Neural cell (in vitro differentiated cells): ENCODE results near the gene CAPN15. TPM values are rescaled to one million over a fixed set of nuclear protein-coding genes. Genes with fewer than 3 reads are reported as not detected.

Experiments used
- H2AFZ ChIP-seq: fragments of 200-600, 300-800 bp; sonication (generic), shearing (Covaris generic); 2 replicates; pipeline ENCODE4 v1.6.0; 2014; ENCODE audit warnings: low read depth, mild to moderate bottlenecking, antibody characterized with exemption, low read length, moderate library complexity
- H3F3A ChIP-seq: fragments of 200-600 bp; shearing (Covaris generic); 2 replicates; pipeline ENCODE4 v1.6.1; 2016; ENCODE audit warnings: mild to moderate bottlenecking, moderate library complexity, mixed read lengths, antibody characterized with exemption, low read length; ENCODE audit not compliant: insufficient read depth, poor library complexity, severe bottlenecking
- H3K27ac ChIP-seq: fragments of 200-600, 300-800 bp; sonication (generic), shearing (Covaris generic); 2 replicates; pipeline ENCODE4 v1.5.1; 2014; ENCODE audit warnings: mild to moderate bottlenecking, low read length, moderate library complexity
- H3K27me3 ChIP-seq: fragments of 300-800, 200-600 bp; sonication (generic), shearing (Covaris generic); 2 replicates; pipeline ENCODE4 v1.6.0; 2014; ENCODE audit warnings: mild to moderate bottlenecking, low read depth, low read length, moderate library complexity; ENCODE audit not compliant: insufficient read depth
- H3K36me3 ChIP-seq: fragments of 300-800, 200-600 bp; sonication (generic), shearing (Covaris generic); 2 replicates; pipeline ENCODE4 v1.5.1; 2014; ENCODE audit warnings: mild to moderate bottlenecking, antibody characterized with exemption, low read length, moderate library complexity; ENCODE audit not compliant: insufficient read depth
- H3K4me2 ChIP-seq: fragments of 300-800, 200-600 bp; sonication (generic), shearing (Covaris generic); 2 replicates; pipeline ENCODE4 v1.6.0; 2014; ENCODE audit warnings: mild to moderate bottlenecking, low read length
- H3K4me3 ChIP-seq: fragments of 300-800, 200-600 bp; sonication (generic), shearing (Covaris generic); 2 replicates; pipeline ENCODE4 v1.5.1; 2014; ENCODE audit warnings: mild to moderate bottlenecking, low read length, moderate library complexity
- H3K79me2 ChIP-seq: fragments of 200-600 bp; shearing (Covaris generic); replicated peaks from 2 replicates; pipeline ENCODE4 v1.6.0; 2014; ENCODE audit warnings: mild to moderate bottlenecking, low read length, moderate library complexity; ENCODE audit not compliant: insufficient read depth
- H3K9ac ChIP-seq: fragments of 300-800, 200-600 bp; sonication (generic), shearing (Covaris generic); 2 replicates; pipeline ENCODE4 v1.6.1; 2016; ENCODE audit warnings: mild to moderate bottlenecking, low read length, mixed read lengths
- H3K9me2 ChIP-seq: fragments of 200-600 bp; shearing (Covaris generic); 2 replicates; pipeline ENCODE4 v1.6.1; 2016; ENCODE audit warnings: mild to moderate bottlenecking, low read length, mixed read lengths; ENCODE audit not compliant: insufficient read depth
- H3K9me3 ChIP-seq: fragments of 200-600, 300-800 bp; sonication (generic), shearing (Covaris generic); 2 replicates; pipeline ENCODE4 v1.6.1; 2016; ENCODE audit warnings: mild to moderate bottlenecking, mixed run types, low read length, moderate library complexity, mixed read lengths
- H4K20me1 ChIP-seq: fragments of 200-600 bp; shearing (Covaris generic); 2 replicates; pipeline ENCODE4 v1.6.1; 2016; ENCODE audit warnings: mild to moderate bottlenecking, mixed run types; ENCODE audit not compliant: insufficient read depth
- CTCF ChIP-seq: fragments of 450-650 bp; IDR thresholded peaks from 2 replicates; pipeline ENCODE4 v1.5.1; 2014; ENCODE audit warnings: antibody characterized with exemption, mild to moderate bottlenecking, moderate library complexity; ENCODE audit not compliant: poor library complexity, severe bottlenecking
- EP300 ChIP-seq: fragments of 450-650 bp; conservative IDR thresholded peaks from 2 replicates; pipeline ENCODE4 v1.6.1; 2014; ENCODE audit warnings: antibody characterized with exemption, mild to moderate bottlenecking, moderate library complexity; ENCODE audit not compliant: poor library complexity, severe bottlenecking
- EZH2 ChIP-seq: fragments of 200-600, 300-800 bp; shearing (Covaris generic), sonication (generic); IDR thresholded peaks from 2 replicates; pipeline ENCODE4 v1.6.1; 2014; ENCODE audit warnings: antibody characterized with exemption, low read length, borderline replicate concordance, mild to moderate bottlenecking; ENCODE audit not compliant: insufficient read depth, poor library complexity, severe bottlenecking
- MXI1 ChIP-seq: fragments of 450-650 bp; conservative IDR thresholded peaks from 2 replicates; pipeline ENCODE4 v1.6.1; 2014; ENCODE audit warnings: antibody characterized with exemption, mild to moderate bottlenecking; ENCODE audit not compliant: poor library complexity, severe bottlenecking
- POLR2AphosphoS5 ChIP-seq: IDR thresholded peaks from 2 replicates; pipeline ENCODE4 v1.6.1; 2012
- RAD21 ChIP-seq: fragments of 450-650 bp; conservative IDR thresholded peaks from 2 replicates; pipeline ENCODE4 v1.6.1; 2014; ENCODE audit warnings: antibody characterized with exemption, mild to moderate bottlenecking, moderate library complexity
- REST ChIP-seq: IDR thresholded peaks from 2 replicates; pipeline ENCODE4 v1.6.1; 2012; ENCODE audit warnings: borderline replicate concordance
- SMC3 ChIP-seq: fragments of 450-650 bp; conservative IDR thresholded peaks from 2 replicates; pipeline ENCODE4 v1.6.1; 2014; ENCODE audit warnings: antibody characterized with exemption, mild to moderate bottlenecking, moderate library complexity; ENCODE audit not compliant: poor library complexity
- TAF1 ChIP-seq: IDR thresholded peaks from 2 replicates; pipeline ENCODE4 v1.6.1; 2012; ENCODE audit warnings: low read depth
- polyA plus RNA-seq: library from polyadenylated mRNA; depleted of rRNA; stranded (reverse); fragments of >200 nt; gene quantifications from 2 replicates; pipeline ENCODE4 v1.2.3, GENCODE V29; 2014

The CAPN15 gene
- polyA plus RNA-seq, 1 donor from 2014 or later: 11.5 TPM

DNA sequence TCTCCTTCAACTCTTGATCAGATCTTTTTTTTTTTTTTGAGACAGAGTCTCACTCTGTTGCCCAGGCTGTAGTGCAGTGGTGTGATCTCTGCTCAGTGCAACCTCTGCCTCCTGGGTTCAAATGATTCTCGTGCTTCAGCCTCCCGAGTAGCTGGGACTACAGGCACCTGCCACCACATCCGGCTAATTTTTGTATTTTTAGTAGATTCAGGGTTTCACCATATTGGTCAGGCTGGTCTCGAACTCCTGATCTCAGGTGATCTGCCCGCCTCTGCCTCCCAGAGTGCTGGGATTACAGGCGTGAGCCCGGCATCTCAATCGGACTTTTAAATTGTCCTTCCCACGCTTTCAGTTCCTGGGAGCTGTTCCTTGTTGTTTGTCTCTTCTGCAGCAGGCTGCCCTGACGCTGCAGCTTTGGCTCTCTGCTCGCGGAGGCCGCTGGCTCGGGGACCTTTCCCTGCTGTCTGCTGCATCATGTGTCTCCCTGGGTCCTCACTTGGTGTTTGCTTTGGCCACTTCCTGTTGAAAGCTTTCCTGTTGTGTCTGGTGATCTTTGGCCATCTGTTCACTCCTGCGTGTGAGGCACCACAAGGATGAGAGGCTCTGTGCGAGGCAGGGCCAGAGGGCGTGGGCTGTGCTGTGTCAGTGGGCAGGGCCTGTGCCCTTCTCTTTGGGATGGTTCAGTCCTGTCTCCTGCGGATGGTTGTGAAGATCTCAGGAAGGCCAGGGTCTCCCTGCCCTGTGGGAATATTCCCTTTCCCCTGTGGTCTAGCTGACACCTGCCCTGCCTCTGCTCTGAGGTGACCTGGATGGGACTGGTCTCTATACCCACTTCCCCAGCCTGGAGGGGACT is 18.4 kb upstream of the CAPN15 start:
- TF ChIP-seq POLR2AphosphoS5: no peak
- no peak for TF ChIP-seq MXI1
- TF ChIP-seq SMC3: no peak
- TF ChIP-seq RAD21: no peak
- TF ChIP-seq EZH2: no peak
- no peak for TF ChIP-seq EP300
- TF ChIP-seq CTCF: no peak
- TF ChIP-seq TAF1: no peak
- TF ChIP-seq REST: no peak
- no peaks in the 10 kb centered on the region for H3K36me3 ChIP-seq
- H3K9me2 ChIP-seq: no peaks in the 10 kb centered on the region
- no peak overlapping the region for H3K4me3 ChIP-seq
- no peak overlapping the region for H3K9ac ChIP-seq
- no peaks in the 10 kb centered on the region for H4K20me1 ChIP-seq
- no peaks in the 10 kb centered on the region for H3K27me3 ChIP-seq
- H2AFZ ChIP-seq: no peak overlapping the region
- no peaks in the 10 kb centered on the region for H3K79me2 ChIP-seq
- H3K4me2 ChIP-seq: no peak overlapping the region
- no peaks in the 10 kb centered on the region for H3F3A ChIP-seq
- no peak overlapping the region for H3K27ac ChIP-seq
- H3K9me3 ChIP-seq: no peaks in the 10 kb centered on the region

- H3K9me2 ChIP-seq: no peaks in the 10 kb centered on the region
- H2AFZ ChIP-seq: no peak overlapping the region
- no peaks in the 10 kb centered on the region for H4K20me1 ChIP-seq
- no peak overlapping the region for H3K9ac ChIP-seq
- no peaks in the 10 kb centered on the region for H3K79me2 ChIP-seq
- H3K9me3 ChIP-seq: no peaks in the 10 kb centered on the region
- H3K27me3 ChIP-seq: no peaks in the 10 kb centered on the region
- no peaks in the 10 kb centered on the region for H3F3A ChIP-seq
- H3K36me3 ChIP-seq: no peaks in the 10 kb centered on the region
- H3K27ac ChIP-seq: no peak overlapping the region
- no peak overlapping the region for H3K4me3 ChIP-seq
- no peak for TF ChIP-seq RAD21
- TF ChIP-seq CTCF: no peak
- TF ChIP-seq EP300: no peak
- no peak for TF ChIP-seq POLR2AphosphoS5
- no peak for TF ChIP-seq SMC3
- TF ChIP-seq MXI1: no peak
- TF ChIP-seq TAF1: no peak
- no peak for TF ChIP-seq EZH2
- TF ChIP-seq REST: no peak
- H3K4me2 ChIP-seq: no peak overlapping the region
These were observed 17.3 kb upstream of the CAPN15 start for GRCh38 chr16:510066-510825.
